Omental fat pad (tissue), 4 donors: ENCODE results near the gene GRIK5. TPM values are rescaled to one million over a fixed set of nuclear protein-coding genes. Genes with fewer than 3 reads are reported as not detected.
"Not testable (repeated sequence)": the region's sequence is repeated elsewhere in the genome, so short reads cannot be mapped to it uniquely, and the experiment has no call there.

Source experiments
- ATAC-seq: fragments of 150-250 bp; one replicate; pipeline ENCODE4 v1.9.1; 2016; ENCODE audit warnings: mild to moderate bottlenecking, moderate library complexity; ENCODE audit not compliant: low FRiP score
- DNase-seq: peaks from one replicate; pipeline ENCODE4 v3.0.0-alpha.2; 2019; ENCODE audit warnings: low spot score
- total RNA-seq, 4 donors: library from RNA; depleted of rRNA; stranded (reverse); fragments of >200 nt; gene quantifications; one replicate each; pipeline ENCODE4 v1.1.0, GENCODE V29; 2016
- TF ChIP-seq, protein P1 (sequence below), 3 donors: fragments of 450-650 bp; IDR thresholded peaks; one replicate each; pipeline ENCODE4 v1.5.1; 2016 to 2017; ENCODE audit warnings: antibody characterized with exemption in 3 of 3, mild to moderate bottlenecking in 3 of 3, moderate library complexity in 2 of 3

The GRIK5 gene
- total RNA-seq, 4 donors from 2014 or later, result 0.32 to 2.1 (median 1.6) TPM

DNA sequence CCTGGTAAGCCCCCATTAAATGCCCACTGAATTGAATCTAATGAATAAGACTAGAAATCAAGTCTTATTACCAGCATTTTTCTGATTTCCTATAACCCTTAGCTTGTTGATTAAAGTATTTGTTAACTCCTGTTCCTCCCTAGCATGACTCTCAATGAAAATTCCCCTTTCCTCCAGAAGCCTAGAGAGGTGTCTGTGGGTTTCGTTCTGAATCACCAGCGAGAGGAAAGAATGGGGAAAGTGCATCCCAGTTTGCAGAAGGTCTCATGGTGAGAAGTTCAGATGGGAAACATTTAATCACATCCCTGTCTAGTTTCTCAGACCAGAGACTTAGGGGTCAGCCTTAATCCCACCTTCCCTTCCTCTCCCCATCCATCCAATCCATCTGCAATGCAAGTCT, 35.4 kb upstream of the GRIK5 start:
- no peak for ATAC-seq
- DNase-seq, result no peak
- TF ChIP-seq, protein P1, sequence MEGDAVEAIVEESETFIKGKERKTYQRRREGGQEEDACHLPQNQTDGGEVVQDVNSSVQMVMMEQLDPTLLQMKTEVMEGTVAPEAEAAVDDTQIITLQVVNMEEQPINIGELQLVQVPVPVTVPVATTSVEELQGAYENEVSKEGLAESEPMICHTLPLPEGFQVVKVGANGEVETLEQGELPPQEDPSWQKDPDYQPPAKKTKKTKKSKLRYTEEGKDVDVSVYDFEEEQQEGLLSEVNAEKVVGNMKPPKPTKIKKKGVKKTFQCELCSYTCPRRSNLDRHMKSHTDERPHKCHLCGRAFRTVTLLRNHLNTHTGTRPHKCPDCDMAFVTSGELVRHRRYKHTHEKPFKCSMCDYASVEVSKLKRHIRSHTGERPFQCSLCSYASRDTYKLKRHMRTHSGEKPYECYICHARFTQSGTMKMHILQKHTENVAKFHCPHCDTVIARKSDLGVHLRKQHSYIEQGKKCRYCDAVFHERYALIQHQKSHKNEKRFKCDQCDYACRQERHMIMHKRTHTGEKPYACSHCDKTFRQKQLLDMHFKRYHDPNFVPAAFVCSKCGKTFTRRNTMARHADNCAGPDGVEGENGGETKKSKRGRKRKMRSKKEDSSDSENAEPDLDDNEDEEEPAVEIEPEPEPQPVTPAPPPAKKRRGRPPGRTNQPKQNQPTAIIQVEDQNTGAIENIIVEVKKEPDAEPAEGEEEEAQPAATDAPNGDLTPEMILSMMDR (IDR thresholded peaks at IDR 0.05), result no peak

DNA sequence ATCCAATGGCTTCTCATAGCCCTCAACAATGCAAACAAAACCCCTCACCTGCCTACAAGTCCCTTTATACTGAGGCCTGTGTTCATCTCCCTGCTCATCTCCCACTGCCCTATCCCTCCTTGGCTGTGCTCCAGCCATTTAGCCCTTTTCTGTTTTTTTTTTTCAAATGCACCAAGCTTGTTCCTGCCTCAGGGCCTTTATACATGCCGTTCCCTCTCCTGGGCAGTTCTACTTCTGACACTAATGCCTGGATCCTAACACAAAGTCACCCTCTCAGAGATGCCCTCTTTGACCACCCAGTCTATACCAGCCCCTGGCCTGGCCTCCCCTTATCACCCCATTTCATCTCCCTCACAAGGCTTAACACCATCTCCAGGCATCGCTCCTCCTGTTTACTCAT, 32.9 kb upstream of the GRIK5 start:
- ATAC-seq (no peak), DNase-seq (no peak)
- TF ChIP-seq, protein P1 (IDR thresholded peaks at IDR 0.05), result no peak

DNA sequence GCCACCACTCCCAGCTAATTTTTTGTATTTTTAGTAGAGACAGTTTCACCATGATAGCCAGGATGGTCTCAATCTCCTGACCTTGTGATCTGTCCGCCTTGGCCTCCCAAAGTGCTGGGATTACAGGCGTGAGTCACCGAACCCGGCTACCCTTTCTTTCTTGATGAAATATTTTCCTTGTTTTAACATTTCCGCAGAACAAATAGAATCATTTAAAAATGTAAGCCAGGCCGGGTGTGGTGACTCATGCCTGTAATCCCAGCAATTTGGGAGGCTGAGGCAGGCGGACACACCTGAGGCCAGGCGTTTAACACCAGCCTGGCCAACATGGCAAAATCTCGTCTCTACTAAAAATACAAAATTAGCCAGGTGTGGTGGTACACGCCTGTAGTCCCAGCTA, 30.2 kb upstream of the GRIK5 start:
- ATAC-seq, DNase-seq: not testable (repeated sequence)

DNA sequence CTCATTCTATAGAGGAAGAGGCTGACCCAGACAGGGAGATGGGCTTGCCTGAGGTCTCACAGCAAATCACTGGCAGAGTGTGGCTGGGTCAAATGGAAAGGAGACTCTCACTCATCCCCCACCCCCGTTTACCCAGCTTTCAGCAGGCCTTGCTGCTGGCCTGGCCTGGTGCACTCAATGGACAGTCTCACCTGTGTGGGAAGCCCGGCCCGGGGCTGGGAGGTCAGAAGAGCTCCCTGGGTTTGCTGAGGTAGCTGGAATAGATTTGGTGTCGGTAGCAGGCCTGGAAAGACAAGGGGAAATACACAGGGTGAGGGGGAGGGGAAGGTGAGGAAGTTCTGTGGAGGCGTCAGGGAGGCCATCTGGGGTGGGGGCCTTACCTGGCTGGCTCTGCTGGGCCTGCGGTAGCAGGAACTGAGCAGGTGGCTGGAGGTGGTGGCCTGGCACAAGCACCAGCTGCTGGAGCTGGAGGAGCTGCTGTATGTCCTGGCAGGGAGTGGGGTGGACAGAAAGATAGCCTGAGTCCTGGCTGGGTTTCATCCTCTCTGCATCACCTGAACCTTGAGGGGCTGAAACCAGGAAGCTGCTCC, 29.4 kb upstream of the GRIK5 start:
- TF ChIP-seq, protein P1 (IDR thresholded peaks at IDR 0.05), result no peak
- DNase-seq (no peak), ATAC-seq (no peak)

DNA sequence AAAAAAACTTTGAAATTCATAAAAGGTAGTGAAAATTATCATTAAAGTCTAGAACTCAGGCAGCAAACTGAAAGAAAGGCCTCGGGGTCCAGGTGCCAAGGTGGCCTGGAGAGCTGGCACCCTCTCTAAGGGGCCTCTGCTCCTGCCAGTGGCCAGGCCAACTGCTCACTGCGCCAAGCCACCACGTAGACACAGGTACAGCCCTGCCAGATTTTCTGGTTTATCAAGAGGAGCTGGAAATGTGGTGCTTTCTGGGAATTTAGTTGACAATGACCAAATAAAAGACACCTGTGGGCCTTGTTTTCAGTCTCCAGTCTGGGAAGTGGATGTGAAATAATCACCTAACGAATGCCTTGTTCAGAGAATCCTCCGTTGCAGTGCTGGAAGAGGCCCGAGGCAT, 28.8 kb upstream of the GRIK5 start:
- DNase-seq (no peak), ATAC-seq (no peak)
- TF ChIP-seq, protein P1 (IDR thresholded peaks at IDR 0.05), result no peak

DNA sequence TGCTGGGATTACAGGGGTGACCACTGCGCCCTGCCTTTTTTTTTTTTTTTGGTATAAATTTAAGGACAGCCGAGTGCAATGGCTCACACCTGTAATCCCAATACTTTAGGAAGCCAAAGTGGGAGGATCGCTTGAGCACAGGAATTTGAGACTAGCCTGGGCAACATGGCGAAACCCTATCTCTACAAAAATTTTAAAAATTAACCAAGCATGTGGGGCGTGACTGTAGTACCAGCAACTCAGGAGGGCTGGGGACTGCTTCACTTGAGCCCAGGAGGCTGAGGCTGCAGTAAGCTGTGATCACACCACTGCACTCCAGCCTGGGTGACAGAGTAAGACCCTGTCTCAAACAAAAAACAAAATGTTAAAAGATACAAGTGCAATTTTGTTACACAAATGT, 27.5 kb upstream of the GRIK5 start:
- no peak for DNase-seq
- TF ChIP-seq, protein P1 (IDR thresholded peaks at IDR 0.05), result no peak
- ATAC-seq, result no peak

DNA sequence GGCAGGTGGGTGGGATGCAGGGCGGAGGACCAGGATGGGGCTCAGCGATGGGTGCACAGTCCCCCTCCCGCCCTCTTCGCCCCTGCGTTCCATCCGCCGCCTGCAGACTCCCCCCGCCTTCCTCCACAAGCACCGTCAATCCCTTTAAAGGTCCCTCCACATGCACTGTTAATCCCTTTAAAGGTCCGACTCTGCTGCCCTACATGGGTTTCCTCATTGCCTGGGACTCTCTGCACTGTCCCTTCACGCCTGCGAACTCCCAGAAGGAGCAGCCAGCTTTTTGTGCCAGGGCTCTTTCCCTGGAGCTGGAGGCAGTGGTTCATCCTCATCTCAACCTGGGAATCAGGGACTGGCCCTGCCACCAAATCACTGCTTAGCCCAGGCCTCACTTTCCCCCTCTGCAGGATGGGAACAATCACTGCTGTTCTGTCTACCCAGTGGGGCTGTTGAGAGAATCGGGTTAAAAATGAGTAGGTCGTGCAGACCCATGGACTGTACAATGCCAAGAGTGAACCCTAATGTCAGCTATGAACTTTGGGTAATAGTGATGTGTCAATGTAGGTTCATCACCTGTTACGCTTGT, 26.3 kb upstream of the GRIK5 start:
- DNase-seq (no peak), ATAC-seq (no peak)
- TF ChIP-seq, protein P1 (IDR thresholded peaks at IDR 0.05), result no peak
